Stimulated activated CD8-positive, alpha-beta memory T cell treated with anti-CD3 and anti-CD28 coated beads, Interleukin-7, amount 100 ng/mL, for 24 hours (primary cell): ENCODE measurements around the gene POLR2C.
A peak's percentile ranks its signal among the peaks of the same experiment; 100 is the strongest.
"Not testable (repeated sequence)": the region's sequence is repeated elsewhere in the genome, so short reads cannot be mapped to it uniquely, and the experiment has no call there.

Experiments used
- DNase-seq: peaks from one replicate; pipeline ENCODE4 v3.0.0-alpha.2; 2020; ENCODE audit warnings: low read depth

Gene POLR2C

DNA sequence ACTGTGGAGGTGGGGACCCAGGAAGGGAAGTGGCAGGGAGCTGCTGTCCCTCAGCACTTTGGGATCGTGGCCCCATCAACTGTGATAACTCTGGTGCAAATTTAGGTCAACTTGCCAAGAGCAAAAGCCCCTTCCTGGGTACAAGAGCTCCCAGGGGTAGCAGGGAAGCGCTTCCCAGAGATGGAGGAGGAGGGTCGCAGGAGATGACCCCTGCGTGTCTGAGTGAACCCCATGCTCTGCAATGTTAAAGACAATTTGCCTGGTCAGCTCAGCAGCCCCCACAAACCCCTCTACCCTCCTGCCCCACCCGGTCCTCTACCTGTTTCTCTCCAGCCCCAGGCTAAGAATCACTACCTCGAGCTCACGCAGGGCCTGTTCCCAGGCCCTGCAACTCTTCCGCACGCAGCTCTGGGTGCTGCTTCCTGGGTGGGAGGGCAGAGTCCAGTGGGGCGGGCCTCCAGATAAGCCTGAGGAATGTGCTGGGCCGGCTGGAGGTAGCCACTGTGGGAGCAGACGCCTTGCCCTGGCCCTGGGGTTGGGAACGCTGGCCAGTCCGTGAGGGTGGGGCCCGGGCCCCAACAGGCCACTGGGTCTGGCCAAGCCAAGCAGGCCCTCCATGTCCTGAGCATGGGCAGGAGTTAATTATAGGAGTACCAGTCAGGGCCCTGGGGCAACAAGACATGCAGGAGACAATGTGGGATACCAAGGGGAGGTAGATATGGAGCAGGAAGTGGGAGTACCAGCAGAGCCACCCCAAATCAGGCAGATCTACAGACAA is 17.7 kb downstream of the POLR2C start:
- DNase-seq = no peak

DNA sequence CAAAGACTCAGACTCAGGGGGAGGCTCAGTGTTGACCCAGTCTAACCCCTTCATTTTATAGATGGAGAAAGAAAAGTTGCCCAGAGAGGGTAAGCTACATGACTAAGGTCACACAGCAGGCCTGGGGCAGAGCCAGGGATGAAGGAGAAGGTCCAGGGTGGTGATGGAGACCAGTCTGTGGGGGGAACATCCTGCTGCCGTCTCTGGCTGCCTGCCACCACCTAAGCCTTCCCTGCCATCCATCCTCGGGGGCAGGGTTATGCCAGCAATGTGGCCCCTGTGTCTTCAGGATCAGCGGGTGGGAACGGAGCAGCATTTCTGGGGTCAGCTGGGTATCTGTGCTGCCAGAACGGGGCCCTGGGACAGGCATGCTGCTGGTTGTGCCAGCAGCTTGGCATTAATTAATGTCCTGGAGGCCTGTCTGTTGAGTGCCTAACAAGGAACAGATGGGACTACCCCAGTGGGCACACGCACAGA is 18.3 kb downstream of the POLR2C start:
- no peak for DNase-seq

DNA sequence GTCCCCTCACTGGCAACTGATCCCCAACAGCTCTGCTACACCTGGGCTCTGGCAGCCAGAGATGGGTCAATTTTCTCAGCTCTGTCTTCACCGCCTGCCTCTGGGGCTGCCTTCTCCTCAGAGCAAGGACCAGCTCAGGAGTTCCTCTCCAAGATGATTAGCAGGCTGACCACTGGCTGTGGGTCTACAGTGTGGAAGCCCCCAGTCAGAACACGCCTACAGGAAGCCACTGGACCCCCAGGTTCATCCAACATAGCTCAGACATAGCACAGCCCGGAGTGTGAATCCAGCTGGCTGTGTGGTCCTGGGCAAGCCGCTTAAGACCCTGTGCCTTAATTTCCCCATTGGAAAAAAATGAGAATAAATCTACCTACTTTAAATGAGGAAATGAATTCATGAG is 18.9 kb downstream of the POLR2C start:
- DNase-seq = no peak

DNA sequence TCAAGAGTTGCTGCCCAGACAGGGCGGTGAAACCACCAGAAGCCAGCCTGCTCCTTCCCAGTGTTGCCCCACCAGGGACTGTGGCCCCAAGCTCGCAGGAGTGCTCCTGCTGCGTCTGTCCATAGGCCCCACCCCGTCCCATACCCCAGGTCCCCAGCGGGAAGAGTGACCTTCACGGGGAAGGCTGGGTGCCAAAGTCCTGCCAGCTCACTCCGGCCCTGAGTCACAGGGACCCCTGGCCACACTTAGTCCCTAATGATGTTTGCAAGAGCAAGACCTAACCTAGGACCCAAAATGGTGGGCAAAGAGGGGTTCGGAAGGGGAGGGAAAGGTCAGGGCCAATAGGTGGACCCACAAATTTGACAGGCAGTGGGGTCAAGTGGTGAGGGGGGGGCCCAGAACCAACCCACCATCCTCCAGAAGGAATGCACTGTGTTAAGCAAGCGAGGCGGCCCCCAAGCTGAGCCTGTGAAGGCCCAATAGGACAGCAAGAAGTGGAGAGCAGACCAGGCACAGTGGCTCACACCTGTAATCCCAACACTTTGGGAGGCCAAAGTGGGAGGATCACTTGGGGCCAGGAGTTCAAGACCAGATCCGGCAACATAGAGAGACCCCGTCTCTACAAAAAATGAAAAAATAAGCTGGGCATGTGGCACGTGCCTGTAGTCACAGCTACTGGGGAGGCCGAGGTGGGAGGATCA is 20.5 kb downstream of the POLR2C start:
- DNase-seq = no peak

DNA sequence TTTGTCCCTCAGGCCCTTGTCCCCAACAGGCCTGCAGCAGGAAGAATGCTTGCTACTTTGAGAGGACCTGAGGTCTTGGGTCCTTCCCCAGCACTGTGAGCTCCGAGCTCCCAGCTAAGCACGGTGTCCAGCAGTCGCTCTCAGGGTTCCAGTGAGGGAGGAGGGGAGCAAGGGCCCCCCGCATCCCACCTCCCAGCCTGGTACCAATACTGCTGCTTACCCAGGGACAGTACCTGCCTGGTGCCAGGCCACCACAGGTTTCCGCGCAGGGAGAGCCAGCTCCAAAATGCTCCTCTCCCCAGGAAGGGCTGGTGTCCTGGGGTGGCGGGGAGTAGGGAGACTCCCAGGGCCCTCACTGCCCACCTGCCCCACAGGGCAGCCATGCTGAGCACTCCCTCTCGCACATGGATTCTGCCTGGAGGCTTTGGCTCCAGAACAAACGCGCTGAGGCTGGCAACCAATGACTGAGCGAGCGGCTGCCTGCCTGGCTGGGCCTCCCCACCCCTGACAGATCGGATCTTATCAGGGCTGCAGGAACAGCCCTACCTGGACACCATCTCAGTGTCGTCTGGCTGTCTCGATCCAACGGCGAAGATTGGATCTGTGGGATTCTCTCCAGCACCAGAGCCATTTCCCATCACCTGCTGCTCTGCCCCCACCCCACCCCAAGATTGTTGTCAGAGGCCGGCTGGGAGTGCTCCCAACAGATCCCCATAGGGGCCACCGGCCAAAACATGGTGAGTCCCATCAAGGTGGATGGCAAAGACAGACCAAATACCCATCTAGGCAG is 21.4 kb downstream of the POLR2C start:
- DNase-seq = no peak

DNA sequence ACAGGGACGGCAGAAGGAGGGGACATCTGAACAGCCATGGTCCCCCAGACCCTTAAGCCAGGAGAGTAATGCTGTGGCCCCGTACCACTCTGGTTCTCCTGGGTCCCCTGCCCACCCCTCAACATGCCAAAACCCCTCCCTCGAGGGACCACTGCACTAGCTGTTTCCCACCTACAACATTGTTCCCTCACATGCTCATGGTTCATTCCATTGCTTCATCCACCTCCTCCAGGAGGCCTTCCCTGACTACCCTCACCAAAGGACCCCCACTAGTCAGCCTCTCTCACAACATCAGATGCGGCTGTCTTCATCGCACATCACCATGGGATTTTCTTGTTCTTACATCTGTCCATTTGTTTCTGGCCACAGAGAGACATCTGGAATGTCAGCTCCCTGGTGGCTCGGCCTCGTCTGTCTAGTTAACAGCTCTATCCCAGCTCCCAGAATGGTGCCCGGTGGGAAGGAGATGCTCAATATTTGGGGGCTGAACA is 22.1 kb downstream of the POLR2C start:
- DNase-seq = no peak

DNA sequence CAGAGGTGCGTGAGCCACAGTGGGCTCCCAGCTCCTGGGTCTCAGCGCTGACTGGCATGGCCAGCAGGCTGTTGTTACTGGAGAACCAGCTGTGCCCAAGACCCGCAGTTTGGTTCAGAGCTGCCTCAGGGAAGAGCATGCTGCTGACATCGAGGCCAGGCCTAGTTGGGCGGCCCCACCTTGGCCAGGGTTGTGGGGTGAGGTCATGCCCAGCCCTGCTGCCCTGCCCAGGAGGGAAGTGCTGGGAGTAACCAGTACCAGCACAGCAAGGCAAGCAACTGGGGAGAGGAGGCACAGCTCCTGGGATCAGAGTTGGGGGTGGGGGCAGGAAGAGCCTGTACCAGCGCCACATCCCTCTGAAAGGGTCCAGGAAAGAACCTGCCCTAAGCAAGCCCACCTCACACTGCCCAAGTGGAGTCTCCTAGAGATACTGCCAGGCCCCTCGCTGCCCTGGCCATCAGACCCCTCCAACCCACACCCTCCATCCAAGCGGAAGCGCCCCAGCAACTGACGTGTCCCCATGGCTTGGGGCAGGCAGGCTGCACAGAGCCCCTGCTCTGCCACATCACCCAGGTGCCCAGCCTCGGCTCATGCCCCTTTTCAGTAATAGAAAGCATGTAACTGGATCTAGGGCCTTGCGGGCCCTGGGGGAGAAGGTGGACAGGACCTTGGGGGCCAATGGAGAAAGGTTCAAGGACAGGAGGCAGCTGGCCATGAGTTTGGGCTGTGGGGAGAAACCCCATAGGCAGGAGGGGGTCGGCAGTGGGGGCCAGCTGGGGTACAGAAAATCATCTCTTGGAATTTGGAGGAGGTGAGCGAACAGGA is 22.8 kb downstream of the POLR2C start:
- no peak for DNase-seq

DNA sequence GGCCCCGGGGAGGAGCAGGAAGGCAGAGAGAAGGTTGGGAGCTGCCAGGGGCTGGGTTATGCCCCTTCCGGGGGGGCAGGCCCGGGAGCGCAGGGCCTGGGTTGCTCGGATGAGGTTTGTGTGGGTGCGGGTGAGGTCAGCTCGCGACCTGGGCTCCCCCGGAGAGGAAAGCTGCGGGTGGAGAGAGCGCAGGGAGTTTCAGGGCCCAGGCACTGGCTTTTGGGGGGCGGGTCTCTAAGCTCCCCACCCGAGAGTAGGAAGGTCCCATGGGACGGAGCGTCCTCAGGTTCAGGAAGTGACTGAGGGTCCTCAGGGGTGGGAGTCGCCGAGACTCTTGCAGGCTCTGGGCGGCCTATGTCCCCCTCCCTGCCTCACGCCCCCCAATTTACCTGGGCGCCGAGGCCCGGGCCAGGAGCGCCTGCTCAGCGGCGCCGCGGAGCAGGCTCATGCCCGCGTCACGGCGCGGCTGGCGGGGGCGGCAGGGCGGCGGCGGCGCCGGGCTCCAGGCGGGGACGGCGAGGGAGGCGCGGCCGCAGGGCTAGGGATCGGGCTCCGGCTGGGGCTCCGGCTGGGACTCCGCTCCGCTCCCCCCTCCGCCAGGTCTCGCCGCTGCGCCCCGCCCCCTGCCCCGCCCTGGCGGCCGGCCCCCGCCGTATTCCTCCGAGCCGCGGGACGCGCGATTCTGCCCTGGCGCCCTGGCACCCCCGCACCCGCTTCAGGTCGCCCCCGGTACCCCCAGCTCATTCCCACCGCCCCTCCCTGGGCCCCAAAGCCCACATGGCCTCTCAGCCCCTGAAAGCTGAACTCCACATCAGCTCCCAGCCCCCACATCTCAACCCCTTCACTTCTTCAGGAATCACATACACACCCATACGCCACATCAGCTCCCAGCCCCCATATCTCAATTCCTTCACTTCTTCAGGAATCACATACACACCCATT is 23.7 kb downstream of the POLR2C start, which contains the start of gene DOK4:
DOK4 (minus strand) TSS at position 578 of the 942 bp plus-strand sequence. CDS start 6,986 bp downstream, outside the sequence.
- DNase-seq = peak; percentile 75

DNA sequence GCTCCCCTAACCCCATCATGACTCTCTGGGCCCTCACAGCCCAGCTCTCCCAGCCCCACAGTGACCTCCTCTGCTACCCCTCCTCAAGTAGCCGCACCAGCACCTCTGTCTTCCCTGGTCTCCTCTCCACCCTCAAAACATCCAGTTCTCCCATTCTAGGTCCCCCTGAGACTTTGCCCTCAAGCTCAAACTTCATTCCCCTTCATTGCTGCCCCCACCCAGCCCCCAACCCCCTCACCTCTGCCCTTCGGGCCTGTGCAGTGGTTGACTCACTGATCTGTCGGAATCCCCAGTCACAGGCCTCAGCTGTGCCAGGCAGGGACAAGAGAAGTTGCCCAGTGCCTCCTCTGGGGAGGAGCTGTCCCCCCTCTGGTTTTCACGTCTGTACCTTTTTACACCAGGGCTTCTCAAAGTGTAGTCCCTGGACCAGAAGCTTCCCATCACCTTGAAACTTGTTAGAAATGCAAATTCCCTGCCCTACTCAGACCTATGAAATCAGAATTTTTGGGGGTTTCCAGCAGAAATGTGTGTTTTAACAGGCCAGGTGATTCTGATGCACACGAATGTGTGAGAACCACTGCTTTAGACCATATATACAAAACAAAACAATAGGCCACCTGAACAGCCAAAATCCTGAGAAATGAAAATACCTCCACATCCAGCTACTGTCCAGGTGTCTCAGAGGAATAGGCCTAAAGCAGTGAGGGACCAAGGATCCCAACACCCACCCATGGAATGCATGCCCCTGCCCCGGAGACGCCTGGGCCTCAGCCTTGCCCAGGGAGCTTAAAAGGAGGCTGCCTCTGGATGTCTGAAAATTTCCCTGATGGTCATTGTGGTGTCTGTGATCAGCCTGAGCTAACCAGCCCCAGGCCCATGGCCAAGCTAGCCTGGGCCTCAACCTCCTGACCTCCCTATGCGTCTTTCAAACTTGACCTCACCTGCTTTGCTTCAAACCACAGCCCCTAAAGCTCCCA is 24.7 kb downstream of the POLR2C start:
- no peak for DNase-seq

DNA sequence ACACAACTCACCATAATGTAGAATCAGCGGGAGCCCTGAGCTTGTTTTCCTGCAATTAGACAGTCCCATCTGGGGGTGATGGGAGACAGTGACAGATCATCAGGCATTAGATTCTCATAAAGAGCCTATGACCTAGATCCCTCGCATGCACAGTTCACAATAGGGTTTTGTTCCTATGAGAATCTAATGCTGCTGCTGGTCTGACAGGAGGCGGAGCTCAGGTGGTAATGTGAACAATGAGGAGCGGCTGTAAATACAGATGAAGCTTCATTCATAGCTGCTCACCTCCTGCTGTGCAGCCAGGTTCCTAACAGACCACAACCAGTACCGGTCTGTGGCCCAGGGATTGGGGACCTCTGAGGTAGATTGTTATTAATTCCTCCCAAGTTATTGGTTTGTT is 26.8 kb downstream of the POLR2C start:
- no peak for DNase-seq

DNA sequence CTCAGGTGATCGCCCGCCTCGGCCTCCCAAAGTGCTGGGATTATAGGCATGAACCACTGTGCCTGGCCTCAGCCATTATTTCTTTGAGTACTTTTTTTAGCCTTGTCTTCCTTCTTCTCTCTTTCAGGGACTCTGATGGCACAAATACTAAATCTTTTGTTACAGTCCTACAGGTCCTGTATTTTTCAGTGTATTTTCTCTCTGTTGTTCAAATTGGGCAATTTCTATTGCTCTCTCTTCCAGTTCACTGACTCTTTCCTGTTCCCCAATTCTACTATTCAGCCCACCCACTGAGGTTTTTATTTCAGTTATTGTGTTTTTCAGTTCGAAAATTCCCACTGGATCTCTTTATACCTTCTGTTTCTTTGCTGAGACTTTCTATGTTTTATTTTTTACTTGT is 31.3 kb downstream of the POLR2C start:
- no peak for DNase-seq

DNA sequence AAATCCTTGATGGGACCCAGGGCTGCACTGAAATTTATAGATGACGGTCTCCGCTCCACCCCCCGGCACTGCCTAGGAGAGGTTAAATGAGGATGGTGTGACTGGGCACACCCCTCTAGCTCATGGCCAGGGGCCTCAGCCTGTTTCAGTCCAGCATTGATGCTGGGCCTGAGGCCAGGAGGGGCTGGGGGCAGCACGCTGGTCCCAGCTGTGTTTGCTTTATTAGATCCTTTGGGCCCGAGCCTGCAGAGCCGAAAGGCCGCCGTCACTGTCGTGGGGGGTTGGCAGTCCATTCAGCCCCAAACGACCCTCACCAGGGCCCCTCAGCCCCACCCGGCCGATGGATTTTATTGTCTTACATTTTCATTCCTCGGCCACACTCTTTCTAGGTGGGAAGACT is 34.6 kb downstream of the POLR2C start:
- DNase-seq = no peak

DNA sequence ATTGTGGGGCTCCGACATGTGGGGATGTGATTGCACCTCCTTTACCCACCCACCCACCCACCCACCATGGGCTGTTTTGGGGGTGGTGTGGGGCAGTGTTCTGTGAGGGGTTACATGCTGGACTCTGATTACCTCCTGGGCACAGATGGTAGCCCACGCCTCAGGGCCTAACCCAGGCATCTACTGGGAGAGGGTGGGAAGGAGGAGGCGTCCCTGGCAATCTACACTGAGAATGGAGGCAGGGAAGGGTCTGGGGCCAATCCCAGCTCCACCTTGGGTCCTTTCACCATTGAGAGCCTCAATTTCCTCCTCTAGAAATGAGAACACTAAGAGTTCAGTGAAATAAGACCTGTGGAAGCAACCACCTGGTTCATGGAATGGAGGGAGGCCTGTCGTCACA is 35.6 kb downstream of the POLR2C start:
- no peak for DNase-seq

DNA sequence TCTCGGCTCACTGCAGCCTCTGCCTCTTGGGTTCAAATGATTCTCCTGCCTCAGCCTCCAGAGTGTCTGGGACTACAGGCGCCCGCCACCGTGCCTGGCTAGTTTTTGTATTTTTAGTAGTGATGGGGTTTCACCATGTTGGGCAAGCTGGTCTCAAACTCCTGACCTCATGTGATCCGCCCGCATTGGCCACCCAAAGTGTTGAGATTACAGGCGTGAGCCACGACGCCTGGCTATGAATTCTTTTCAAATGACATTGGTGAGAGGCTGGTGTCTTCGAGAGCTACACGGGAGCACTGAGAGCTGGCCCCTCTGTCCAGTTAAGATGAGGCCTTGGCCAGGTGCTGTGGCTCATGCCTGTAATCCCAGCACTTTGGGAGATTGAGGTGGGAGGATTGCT is 37.5 kb downstream of the POLR2C start:
- DNase-seq = not testable (repeated sequence)

DNA sequence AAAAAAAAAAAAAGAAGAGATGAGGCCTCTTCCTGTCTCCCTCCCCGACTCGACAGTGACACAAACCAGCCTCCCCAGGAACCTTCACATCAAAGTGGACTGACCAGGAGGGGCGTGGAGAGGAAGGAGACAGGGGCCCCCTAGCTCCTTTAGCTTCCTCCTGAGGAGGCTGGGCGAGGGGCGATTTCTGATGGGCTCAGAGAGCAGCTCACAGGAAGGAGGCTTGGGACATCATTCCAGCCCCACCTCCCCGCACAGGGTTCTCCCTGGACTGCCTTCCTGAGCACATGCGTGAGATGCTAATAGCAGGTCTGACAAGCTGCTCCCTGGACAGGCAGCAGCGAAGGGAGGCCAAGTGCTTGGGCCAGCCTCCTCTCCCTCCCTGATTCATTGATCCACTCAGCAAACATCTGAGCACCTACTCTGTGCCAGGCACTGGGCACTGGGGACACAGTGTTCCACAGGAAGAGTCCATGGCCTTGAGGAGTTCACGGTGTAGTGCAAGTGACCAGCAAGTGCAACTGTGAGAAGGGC is 38.2 kb downstream of the POLR2C start:
- no peak for DNase-seq

DNA sequence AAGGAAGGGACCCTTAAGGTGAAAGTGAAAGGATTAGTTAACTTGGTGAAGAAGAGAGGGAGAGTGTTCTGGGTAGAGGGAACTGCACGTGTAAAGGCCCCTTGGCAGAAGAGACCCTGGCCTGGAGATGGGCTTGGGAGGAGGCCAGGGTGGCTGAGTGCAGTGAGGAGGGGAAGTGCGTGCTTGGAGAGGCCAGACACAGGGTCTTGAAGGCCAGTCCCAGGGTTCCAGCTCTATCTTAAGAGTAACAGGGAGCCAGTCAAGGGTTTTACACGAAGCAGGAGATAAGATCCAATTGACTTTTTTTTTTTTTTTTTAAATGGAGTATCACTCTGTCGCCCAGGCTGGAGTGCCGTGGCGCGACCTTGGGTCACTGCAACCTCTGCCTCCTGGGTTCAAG is 39.0 kb downstream of the POLR2C start:
- DNase-seq = no peak

DNA sequence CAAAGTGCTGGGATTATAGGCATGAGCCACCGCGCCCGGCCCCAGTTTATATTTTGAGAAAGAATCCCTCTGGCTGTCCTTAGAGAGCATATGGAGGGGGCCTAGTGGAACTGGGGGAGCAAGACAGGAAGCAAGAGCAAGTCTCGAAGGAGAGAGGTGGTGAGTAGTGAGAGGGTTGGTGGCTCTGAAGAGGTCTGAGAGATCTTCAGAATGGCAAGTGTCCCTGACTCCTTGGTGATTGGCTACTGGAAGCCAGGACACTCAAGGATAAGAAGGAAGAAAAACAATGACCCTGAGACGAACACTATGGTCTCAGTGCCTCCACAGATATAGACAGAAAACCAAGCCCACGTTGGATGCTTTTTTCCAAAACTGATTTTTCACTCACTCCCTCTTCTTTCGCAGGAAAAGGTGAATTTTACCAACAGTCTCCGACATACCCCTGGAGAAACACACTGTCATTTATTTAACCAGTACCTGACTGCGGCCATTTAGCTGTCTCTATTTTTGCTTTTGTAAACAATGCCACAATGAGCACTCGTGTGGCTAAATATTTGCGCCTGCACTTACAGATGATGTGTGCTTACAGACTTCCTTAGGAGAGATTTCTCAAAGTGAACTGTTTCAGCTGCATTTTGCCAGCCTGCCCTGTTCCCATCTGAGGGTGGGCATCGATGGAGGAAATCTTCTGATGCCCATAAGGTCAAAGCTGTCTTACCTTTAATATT is 39.7 kb downstream of the POLR2C start:
- DNase-seq = no peak

DNA sequence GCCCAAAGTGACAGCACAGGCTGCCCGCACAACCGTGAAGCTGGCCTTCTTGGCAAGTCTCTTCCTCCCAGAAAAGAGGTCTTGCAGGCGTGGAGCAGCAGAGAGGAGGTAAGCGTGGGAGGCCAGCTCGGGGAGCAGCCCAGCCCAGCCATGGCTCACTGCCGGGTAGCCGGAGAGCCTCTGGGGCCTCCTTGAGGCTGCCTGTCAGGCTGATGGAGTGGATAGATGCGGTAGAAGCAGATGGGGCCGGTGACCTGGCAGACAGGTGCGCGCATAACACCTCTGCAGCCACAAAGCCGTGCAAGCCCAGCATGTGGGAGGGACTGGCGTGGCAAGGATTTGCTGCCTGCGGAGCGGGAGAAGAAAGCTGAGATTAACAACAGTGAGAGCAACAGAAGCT is 40.9 kb downstream of the POLR2C start:
- DNase-seq = no peak
